ENCODE data around the gene TRMT61A.

TRMT61A gene

GRCh38 chr14:103538291-103539055, 9.5 kb downstream of the TRMT61A start:
- ChIA-PET CTCF (interaction anchor here (0.9 to 4.2 kb wide), 3 partner anchors 8 to 20 kb away, joined by 3 to 19 read pairs (median 17); no protein-coding TSS in a partner anchor), POLR2A (no interaction called here)
- DNase-seq (ENCODE audit: extremely low spot score): no peak
- no peak for TF ChIP-seq CTCF (IDR thresholded peaks at IDR 0.05; ENCODE audit: control extremely low read depth, extremely low read depth, low read depth, missing control alignments)

GRCh38 chr14:103539056-103539825, 10.2 kb downstream of the TRMT61A start:
- no peak for DNase-seq (ENCODE audit: extremely low spot score)
- ChIA-PET CTCF (interaction anchor here (0.9 to 4.2 kb wide), 3 partner anchors 8 to 21 kb away, joined by 3 to 19 read pairs (median 17); no protein-coding TSS in a partner anchor), POLR2A (interaction anchor here (0.6 kb wide), 1 partner anchor 17 kb away, joined by 3 read pairs; no protein-coding TSS in a partner anchor)
- TF ChIP-seq CTCF (IDR thresholded peaks at IDR 0.05; ENCODE audit: control extremely low read depth, extremely low read depth, low read depth, missing control alignments): peak; percentile 5

GRCh38 chr14:103540821-103541708, 12.1 kb downstream of the TRMT61A start:
- no peak for TF ChIP-seq CTCF (IDR thresholded peaks at IDR 0.05; ENCODE audit: control extremely low read depth, extremely low read depth, low read depth, missing control alignments)
- CTCF ChIA-PET: interaction anchor here (1.6 to 14.9 kb wide), 2 partner anchors 22 to 35 kb away, joined by 3 to 214 read pairs; partner anchors contain the start of gene CKB
- POLR2A ChIA-PET: no interaction called here
- DNase-seq (ENCODE audit: extremely low spot score): no peak

- ChIA-PET POLR2A (no interaction called here), CTCF (interaction anchor here (14.9 kb wide), 1 partner anchor 23 kb away, joined by 214 read pairs; the partner anchor contains the start of gene CKB)
Observed at GRCh38 chr14:103541709-103542604, 13.0 kb downstream of the TRMT61A start.

GRCh38 chr14:103542605-103543088, 13.7 kb downstream of the TRMT61A start:
- no peak for DNase-seq (ENCODE audit: extremely low spot score)
- CTCF ChIA-PET: interaction anchor here (0.8 to 14.9 kb wide), 4 partner anchors 8 to 78 kb away, joined by 3 to 214 read pairs (median 4); partner anchors contain the start of gene CKB
- no peak for TF ChIP-seq CTCF (IDR thresholded peaks at IDR 0.05; ENCODE audit: control extremely low read depth, extremely low read depth, low read depth, missing control alignments)
- POLR2A ChIA-PET: no interaction called here

More at GRCh38 chr14:103541709-103542604, 13.0 kb downstream of the TRMT61A start:
- no peak for DNase-seq (ENCODE audit: extremely low spot score)
- TF ChIP-seq CTCF (IDR thresholded peaks at IDR 0.05; ENCODE audit: control extremely low read depth, extremely low read depth, low read depth, missing control alignments): no peak
